GM12878 (cell line): ENCODE measurements around the gene HIBCH. TPM values are rescaled to one million over a fixed set of nuclear protein-coding genes. Genes with fewer than 3 reads are reported as not detected.

Experiments
- ATAC-seq: fragments of 200-7000 bp; cut with Tn5 transposase; 3 replicates; pipeline ENCODE4 v1.9.1; 2020; ENCODE audit warnings: mild to moderate bottlenecking, moderate library complexity
- BruUV-seq: library from RNA; stranded (reverse); fragments of 400-500 nt; replicated peaks from 2 replicates; lab custom pipeline; 2021; lab: Mats Ljungman, UMichigan
- CTCF ChIA-PET: fragments of 300-600 bp; sonication (Branson Sonifier 250); formaldehyde crosslinking; extraction: SDS; loops from one replicate; lab custom pipeline; 2021; ENCODE audit warnings: inconsistent platforms; lab: Yijun Ruan, JAX
- POLR2A ChIA-PET: fragments of 350-600 bp; formaldehyde crosslinking; extraction: SDS; loops from one replicate; lab custom pipeline; 2021; ENCODE audit warnings: inconsistent platforms; lab: Charles Lee
- RAD21 ChIA-PET: fragments of 300-600 bp; sonication (Branson Sonifier 250); formaldehyde crosslinking; loops from one replicate; lab custom pipeline; 2023; ENCODE audit warnings: antibody characterized with exemption; ENCODE audit not compliant: unreplicated experiment; lab: Charles Lee
- SMC1A ChIA-PET: fragments of 300-600 bp; sonication (Branson Sonifier 250); formaldehyde crosslinking; loops from one replicate; lab custom pipeline; 2023; ENCODE audit not compliant: unreplicated experiment, uncharacterized antibody; lab: Charles Lee
- DNase-seq: peaks from one replicate; pipeline ENCODE4 v3.0.0-alpha.2; 2011; ENCODE audit warnings: low read depth, low spot score
- FAIRE-seq: peaks from 3 replicates; lab custom pipeline; 2011; peaks lifted over from hg19 to GRCh38; lab: Jason Lieb, UNC
- H2AFZ ChIP-seq: 2 replicates; pipeline ENCODE4 v1.6.0; 2011; ENCODE audit warnings: low read depth, low read length, control low read depth; ENCODE audit not compliant: control insufficient read depth
- H3K27ac ChIP-seq: 2 replicates; pipeline ENCODE4 v1.5.1; 2011; ENCODE audit warnings: control low read depth; ENCODE audit not compliant: control insufficient read depth, insufficient read depth
- H3K27me3 ChIP-seq, 2 experiments: replicated peaks in 1 of 2; 2 replicates each; pipeline versions ENCODE4 v1.6.0 to v1.6.1; 2011; ENCODE audit warnings: low read length in 1 of 2; ENCODE audit not compliant: control insufficient read depth in 2 of 2, insufficient read depth in 2 of 2
- H3K36me3 ChIP-seq, 2 experiments: 2 replicates each; pipeline ENCODE4 v1.5.1; 2011; ENCODE audit warnings: low read length in 1 of 2; ENCODE audit not compliant: control insufficient read depth in 2 of 2, insufficient read depth in 2 of 2
- H3K4me1 ChIP-seq: 2 replicates; pipeline ENCODE4 v1.6.1; 2011; ENCODE audit warnings: mild to moderate bottlenecking, low read length, moderate library complexity, mixed read lengths; ENCODE audit not compliant: control insufficient read depth, insufficient read depth
- H3K4me2 ChIP-seq: 2 replicates; pipeline ENCODE4 v1.6.0; 2011; ENCODE audit warnings: control low read depth; ENCODE audit not compliant: control insufficient read depth, insufficient read depth
- H3K4me3 ChIP-seq: fragments of 200-600 bp; sonication (generic); 2 replicates; pipeline ENCODE4 v1.5.1; 2016
- H3K79me2 ChIP-seq: 2 replicates; pipeline ENCODE4 v1.6.0; 2011; ENCODE audit warnings: low read length; ENCODE audit not compliant: control insufficient read depth, insufficient read depth
- H3K9ac ChIP-seq: 2 replicates; pipeline ENCODE4 v1.8.0; 2011; ENCODE audit warnings: low read length, control low read depth, mixed read lengths; ENCODE audit not compliant: control insufficient read depth, insufficient read depth
- H3K9me3 ChIP-seq: replicated peaks from 3 replicates; pipeline ENCODE4 v1.5.1; 2011; ENCODE audit warnings: mild to moderate bottlenecking, low read length; ENCODE audit not compliant: control insufficient read depth, insufficient read depth
- H4K20me1 ChIP-seq: 2 replicates; pipeline ENCODE4 v1.6.0; 2011; ENCODE audit not compliant: control insufficient read depth, insufficient read depth
- BCL11A ChIP-seq: IDR thresholded peaks from 2 replicates; pipeline ENCODE4 v1.6.1; 2011; ENCODE audit warnings: low read depth, low read length
- CEBPB ChIP-seq, 2 experiments: fragments of 150-350 bp in 1 of 2; IDR thresholded peaks; 2 replicates each; pipeline ENCODE4 v1.6.1; 2012 to 2014; ENCODE audit warnings: low read depth in 2 of 2, low read length in 2 of 2, borderline replicate concordance in 1 of 2, inconsistent platforms in 1 of 2
- CHD1 ChIP-seq: IDR thresholded peaks from 2 replicates; pipeline ENCODE4 v1.6.1; 2012; ENCODE audit warnings: low read depth, low read length, improper control_type of control experiment
- EP300 ChIP-seq, 2 experiments: fragments of 150-350 bp in 1 of 2; IDR thresholded peaks; 2 replicates each; pipeline ENCODE4 v1.6.1; 2011 to 2012; ENCODE audit warnings: low read depth in 2 of 2, low read length in 2 of 2, borderline replicate concordance in 1 of 2, improper control_type of control experiment in 1 of 2, inconsistent platforms in 1 of 2; ENCODE audit not compliant: control insufficient read depth in 1 of 2
- GATAD2B ChIP-seq: fragments of 450-650 bp; conservative IDR thresholded peaks from 2 replicates; pipeline ENCODE4 v1.6.1; 2017; ENCODE audit warnings: low read depth, mild to moderate bottlenecking, moderate library complexity
- IRF5 ChIP-seq: fragments of 450-650 bp; IDR thresholded peaks from 2 replicates; pipeline ENCODE4 v1.6.1; 2017; ENCODE audit warnings: borderline replicate concordance
- KLF5 ChIP-seq: fragments of 450-650 bp; IDR thresholded peaks from 2 replicates; pipeline ENCODE4 v1.6.1; 2014; ENCODE audit warnings: mild to moderate bottlenecking; ENCODE audit not compliant: partially characterized antibody
- PKNOX1 ChIP-seq: fragments of 450-650 bp; IDR thresholded peaks from 2 replicates; pipeline ENCODE4 v1.6.1; 2016; ENCODE audit warnings: mild to moderate bottlenecking
- RAD51 ChIP-seq: fragments of 450-650 bp; IDR thresholded peaks from 2 replicates; pipeline ENCODE4 v1.6.1; 2016; ENCODE audit warnings: moderate library complexity, mild to moderate bottlenecking, inconsistent platforms
- RB1 ChIP-seq: fragments of 450-650 bp; formaldehyde crosslinking; IDR thresholded peaks from 2 replicates; pipeline ENCODE4 v1.6.1; 2017; ENCODE audit warnings: mild to moderate bottlenecking, borderline replicate concordance
- SRF ChIP-seq, 2 experiments: IDR thresholded peaks; 2 replicates each; pipeline ENCODE4 v1.6.1; 2011; ENCODE audit warnings: low read depth in 2 of 2, low read length in 2 of 2, mild to moderate bottlenecking in 1 of 2, moderate library complexity in 1 of 2
- YBX1 ChIP-seq: fragments of 450-650 bp; IDR thresholded peaks from 2 replicates; pipeline ENCODE4 v1.6.1; 2016; ENCODE audit warnings: antibody characterized with exemption
- ZNF207 ChIP-seq: fragments of 450-650 bp; IDR thresholded peaks from 2 replicates; pipeline ENCODE4 v1.6.1; 2014; ENCODE audit warnings: antibody characterized with exemption, mild to moderate bottlenecking, borderline replicate concordance
- ZNF592 ChIP-seq: fragments of 450-650 bp; IDR thresholded peaks from 2 replicates; pipeline ENCODE4 v1.6.1; 2017; ENCODE audit warnings: mild to moderate bottlenecking, moderate library complexity
- WGBS: methylation state at CpG from one replicate; pipeline ENCODE4 v1.1.6; 2016; ENCODE audit warnings: low lambda C conversion rate; ENCODE audit not compliant: insufficient replicate concordance, insufficient coverage; ENCODE audit errors: missing lambda C conversion rate; 5-methylcytosine and 5-hydroxymethylcytosine counted together
- in situ Hi-C: fragments of 300-500 bp; cut with MboI; formaldehyde crosslinking; loops from 9 replicates; pipeline ENCODE4 v1.14.3; 2018; ENCODE audit warnings: mixed read lengths
- intact Hi-C: fragments of 100-400 bp; cut with micrococcal nuclease; formaldehyde crosslinking; loops from one replicate; pipeline ENCODE4 v1.14.2; 2022; ENCODE audit not compliant: unreplicated experiment
- polyA plus RNA-seq, 11 experiments: library from polyadenylated mRNA; depleted of rRNA in 4 of 11; unstranded in 6 of 11; stranded (reverse) in 5 of 11; fragments of >200 nt; fragmentation: Nextera tagmentation in 4 of 11; fragmentation: Illumina TruSeq in 1 of 11; extraction: Ambion mirVana in 4 of 11; extraction: Trizol in 1 of 11; gene quantifications; 1 replicate in 1 of 11; 2 replicates in 10 of 11; pipeline versions ENCODE4 v1.2.1 to v1.2.3, GENCODE V29; 2011 to 2016; ENCODE audit warnings: inconsistent platforms in 2 of 11, missing spikeins in 2 of 11, low read depth in 1 of 11
- total RNA-seq, 4 experiments: library from RNA; depleted of rRNA in 3 of 4; stranded (reverse); fragments of >200 nt in 3 of 4; fragmentation: Illumina TruSeq in 1 of 4; extraction: Trizol in 1 of 4; gene quantifications; 2 replicates each; pipeline versions ENCODE4 v1.2.1 to v1.2.3, GENCODE V29; 2013 to 2021
- TF ChIP-seq, protein P1 (sequence below): IDR thresholded peaks from 2 replicates; pipeline ENCODE4 v1.6.1; 2012; ENCODE audit warnings: low read depth, low read length, improper control_type of control experiment

HIBCH gene
- total and polyA plus RNA-seq, 10 of the 15 experiments (the other 5 are each of a cell fraction or from before 2014, with no cell fraction given): 22.3 to 81.0 (median 37.4) TPM

- Histone ChIP-seq H3K4me1 (no peaks in the 10 kb centered on the region), H3K27me3 (no peaks in the 10 kb centered on the region), H2AFZ (no peak overlapping the region), H3K36me3 (peaks cover 4 to 19% of the 10 kb centered on the region in 2 experiments), H3K9me3 (peaks cover 12% of the 10 kb centered on the region; the same call in 2 of the 3 replicates), H3K27ac (no peak overlapping the region), H3K9ac (no peak overlapping the region), H3K79me2 (no peaks in the 10 kb centered on the region), H3K4me2 (no peak overlapping the region), H4K20me1 (no peaks in the 10 kb centered on the region), H3K4me3 (no peak overlapping the region)
- ATAC-seq (no peak), FAIRE-seq (no peak), DNase-seq (no peak)
- in situ Hi-C loops: no loop called here
- BruUV-seq: no TSS peak
- 100% methylated on average over 3 of the region's 3 CpGs for WGBS
- SMC1A ChIA-PET: interaction anchor here (0.9 to 1.3 kb wide), 7 partner anchors 16 to 475 kb away, joined by 3 to 6 read pairs (median 3); no protein-coding TSS in a partner anchor
- intact Hi-C loops: no loop called here
- RAD21 ChIA-PET: no interaction called here
- CTCF ChIA-PET: interaction anchor here (0.6 kb wide), 2 partner anchors 383 to 752 kb away, joined by 3 read pairs; no protein-coding TSS in a partner anchor
- POLR2A ChIA-PET: interaction anchor here (0.7 kb wide), 1 partner anchor 763 kb away, joined by 4 read pairs; no protein-coding TSS in a partner anchor
- TF ChIP-seq ZNF592: no peak
- TF ChIP-seq CEBPB (IDR thresholded peaks at IDR 0.05; ENCODE audit: borderline replicate concordance in 1 of 2, low read depth in 2 of 2, low read length in 2 of 2): no peak
- TF ChIP-seq IRF5: no peak
- TF ChIP-seq KLF5: no peak
- TF ChIP-seq, protein P1, sequence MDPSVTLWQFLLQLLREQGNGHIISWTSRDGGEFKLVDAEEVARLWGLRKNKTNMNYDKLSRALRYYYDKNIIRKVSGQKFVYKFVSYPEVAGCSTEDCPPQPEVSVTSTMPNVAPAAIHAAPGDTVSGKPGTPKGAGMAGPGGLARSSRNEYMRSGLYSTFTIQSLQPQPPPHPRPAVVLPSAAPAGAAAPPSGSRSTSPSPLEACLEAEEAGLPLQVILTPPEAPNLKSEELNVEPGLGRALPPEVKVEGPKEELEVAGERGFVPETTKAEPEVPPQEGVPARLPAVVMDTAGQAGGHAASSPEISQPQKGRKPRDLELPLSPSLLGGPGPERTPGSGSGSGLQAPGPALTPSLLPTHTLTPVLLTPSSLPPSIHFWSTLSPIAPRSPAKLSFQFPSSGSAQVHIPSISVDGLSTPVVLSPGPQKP: no peak
- TF ChIP-seq CHD1: no peak
- no peak for TF ChIP-seq RB1
- no peak for TF ChIP-seq PKNOX1
- no peak for TF ChIP-seq ZNF207
- no peak for TF ChIP-seq SRF (IDR thresholded peaks at IDR 0.05; ENCODE audit: low read depth in 2 of 2, low read length in 2 of 2)
- no peak for TF ChIP-seq RAD51
- no peak for TF ChIP-seq YBX1
- TF ChIP-seq BCL11A: no peak
- TF ChIP-seq EP300 (IDR thresholded peaks at IDR 0.05; ENCODE audit: borderline replicate concordance in 1 of 2, control insufficient read depth in 1 of 2, low read depth in 2 of 2, low read length in 2 of 2): no peak
- TF ChIP-seq GATAD2B: no peak
Measured at GRCh38 chr2:190256087-190256486, 63.5 kb downstream of the HIBCH start.
